NCI-H1105 treated with DMSO at 0.1 percent for 48 hours (cell line): Measurements from ENCODE around the gene PACC1.
"Not testable (repeated sequence)": the region's sequence is repeated elsewhere in the genome, so short reads cannot be mapped to it uniquely, and the experiment has no call there.

ENCODE experiments used
- DNase-seq: peaks from one replicate; lab custom pipeline; 2025; lab: John Stamatoyannopoulos, UW

Gene PACC1

GRCh38 chr1:212326541-212326940 lies 88.1 kb downstream of the PACC1 start:
- DNase-seq: no peak

- no peak for DNase-seq
These were observed 91.6 kb downstream of the PACC1 start for GRCh38 chr1:212323066-212323465.

- DNase-seq: not testable (repeated sequence)
These were observed 93.7 kb downstream of the PACC1 start for GRCh38 chr1:212321031-212321430.

GRCh38 chr1:212317916-212318315 lies 96.8 kb downstream of the PACC1 start:
- DNase-seq: no peak

GRCh38 chr1:212315907-212316306 lies 98.8 kb downstream of the PACC1 start:
- peak; percentile 27 for DNase-seq

GRCh38 chr1:212315184-212315583 lies 99.5 kb downstream of the PACC1 start:
- no peak for DNase-seq
